Measurements from ENCODE around the gene ADAM8. TPM values are rescaled to one million over a fixed set of nuclear protein-coding genes. Genes with fewer than 3 reads are reported as not detected.

ADAM8 gene
- total RNA-seq, 3 donors from 2014 or later = 4.8 to 7.0 (median 5.2) TPM

DNA sequence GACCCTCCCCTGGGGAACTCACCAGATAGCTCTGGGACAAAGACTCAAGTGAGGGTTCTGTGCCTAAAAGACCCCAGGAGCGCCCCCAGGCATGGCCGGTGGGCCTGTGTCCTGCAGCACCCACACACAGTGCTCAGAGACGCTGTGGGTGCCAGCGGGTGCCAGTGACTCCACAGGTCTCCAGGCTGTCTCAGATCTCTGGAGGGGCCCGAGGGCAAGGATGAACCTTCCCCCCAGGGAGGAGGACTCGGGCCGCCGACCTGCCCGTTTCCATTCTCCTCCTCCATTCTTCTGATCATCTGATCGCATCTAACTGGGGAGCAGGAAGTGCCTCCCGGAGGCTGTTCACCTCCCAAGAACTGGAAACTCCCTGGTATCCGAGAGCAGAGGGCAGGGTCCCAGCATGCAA lies 980 bp downstream of the ADAM8 start:
- DNase-seq (no peak), ATAC-seq (peak; percentile 6)
- no peak for TF ChIP-seq CTCF (IDR thresholded peaks at IDR 0.05)
- Histone ChIP-seq H3K4me1 (ENCODE audit: low read depth) (peaks cover 8% of the 10 kb centered on the region), H3K4me3 (no peak overlapping the region), H3K36me3 (ENCODE audit: low read depth) (no peaks in the 10 kb centered on the region), H3K9me3 (no peaks in the 10 kb centered on the region)
- intact Hi-C loops (cut with DNase I, micrococcal nuclease) = no loop called here

DNA sequence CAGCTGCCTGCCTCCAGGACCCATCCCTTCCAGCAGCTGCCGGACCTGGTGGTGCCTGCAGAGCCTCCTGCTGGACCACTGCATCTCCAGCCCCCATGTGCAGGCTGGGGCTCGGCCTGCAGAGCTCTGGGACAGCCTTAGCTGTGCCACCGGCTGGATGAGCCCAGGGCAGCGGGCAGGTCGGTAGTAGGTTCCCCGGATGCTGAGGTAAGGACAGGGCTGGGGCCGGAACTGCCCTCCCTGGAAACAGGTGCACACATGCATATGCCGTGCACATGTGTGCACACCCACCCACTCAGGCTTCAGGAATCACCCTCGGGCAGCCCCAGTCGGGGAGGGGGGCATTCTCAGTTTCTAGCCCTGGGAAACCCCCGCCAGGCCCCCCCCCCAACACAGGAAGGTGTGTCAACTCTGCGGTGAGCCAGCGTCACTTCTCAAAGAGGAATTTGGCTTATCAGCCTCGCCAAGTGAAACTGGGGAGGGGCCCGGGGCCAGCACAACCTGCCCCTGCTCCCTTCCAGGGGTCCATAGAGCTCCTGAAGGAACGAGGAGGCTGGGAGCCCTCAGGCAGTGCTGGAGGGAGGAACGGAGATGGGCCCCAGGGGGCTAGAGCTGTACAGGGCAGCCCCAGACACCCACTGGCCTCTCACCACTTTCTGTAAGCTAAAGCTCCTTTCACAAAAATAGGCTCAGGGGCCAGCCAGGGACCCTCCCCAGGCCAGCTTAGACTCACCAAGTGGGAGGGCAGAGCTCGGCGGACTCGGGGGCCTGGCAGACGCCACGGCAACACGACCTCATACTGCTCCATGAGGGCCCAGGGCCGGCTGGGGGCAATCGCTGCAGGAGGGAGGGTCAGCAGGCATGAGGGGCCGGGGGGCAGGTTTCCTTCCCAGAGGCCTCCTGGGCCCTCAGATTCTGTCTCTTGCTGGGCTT lies 1.7 kb downstream of the ADAM8 start:
- H3K4me3 ChIP-seq = no peak overlapping the region
- H3K36me3 ChIP-seq (ENCODE audit: low read depth) = no peaks in the 10 kb centered on the region
- ATAC-seq (peak; percentile 33), DNase-seq (peak; percentile 44 to 80 (median 55))
- H3K4me1 ChIP-seq (ENCODE audit: low read depth) = peaks cover 8% of the 10 kb centered on the region
- H3K9me3 ChIP-seq = no peaks in the 10 kb centered on the region
- intact Hi-C loops (cut with DNase I, micrococcal nuclease) = no loop called here
- TF ChIP-seq CTCF (IDR thresholded peaks at IDR 0.05) = no peak

GRCh38 chr10:133273534-133274143 lies 3.0 kb downstream of the ADAM8 start:
- no peak overlapping the region for H3K4me3 ChIP-seq

DNA sequence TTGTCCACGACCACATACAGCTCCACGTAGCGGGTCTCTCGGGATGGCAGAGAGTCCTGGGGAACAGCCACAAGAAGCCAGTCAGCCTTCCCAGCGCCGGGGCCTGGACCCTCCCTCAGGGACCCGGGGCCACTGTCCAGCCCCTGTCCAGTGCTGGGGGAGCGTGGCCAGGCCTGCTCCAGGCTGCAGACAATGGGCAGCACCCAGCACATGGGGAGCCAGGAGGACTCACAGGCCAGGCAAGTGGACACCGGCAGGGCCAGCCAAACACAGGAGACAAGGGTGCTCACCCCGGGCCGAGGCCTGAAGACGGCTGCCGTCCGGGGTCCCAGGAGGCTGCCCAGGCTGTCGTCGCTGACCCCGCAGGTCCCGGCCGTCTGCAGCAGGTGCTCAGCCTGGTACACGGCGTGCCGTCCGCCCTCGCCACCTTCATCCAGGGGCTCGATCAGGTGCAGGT lies 3.7 kb downstream of the ADAM8 start:
- intact Hi-C loops (cut with DNase I, micrococcal nuclease) = no loop called here
- Histone ChIP-seq H3K9me3 (no peaks in the 10 kb centered on the region), H3K4me1 (ENCODE audit: low read depth) (peaks cover 7% of the 10 kb centered on the region), H3K36me3 (ENCODE audit: low read depth) (no peaks in the 10 kb centered on the region), H3K4me3 (no peak overlapping the region)
- no peak for DNase-seq
- no peak for ATAC-seq
- no peak for TF ChIP-seq CTCF (IDR thresholded peaks at IDR 0.05)

More at GRCh38 chr10:133273534-133274143, 3.0 kb downstream of the ADAM8 start:
- H3K4me1 ChIP-seq (ENCODE audit: low read depth) = peaks cover 8% of the 10 kb centered on the region
- no peak for TF ChIP-seq CTCF (IDR thresholded peaks at IDR 0.05)
- H3K36me3 ChIP-seq (ENCODE audit: low read depth) = no peaks in the 10 kb centered on the region
- ATAC-seq (no peak), DNase-seq (no peak)
- intact Hi-C loops (cut with DNase I, micrococcal nuclease) = no loop called here
- no peaks in the 10 kb centered on the region for H3K9me3 ChIP-seq

- intact Hi-C loops (cut with DNase I, micrococcal nuclease) = no loop called here
- DNase-seq = no peak
- no peaks in the 10 kb centered on the region for H3K9me3 ChIP-seq
- H3K4me3 ChIP-seq = no peak overlapping the region
- ATAC-seq = no peak
- TF ChIP-seq CTCF (IDR thresholded peaks at IDR 0.05) = no peak
- peaks cover 6% of the 10 kb centered on the region for H3K4me1 ChIP-seq (ENCODE audit: low read depth)
- no peaks in the 10 kb centered on the region for H3K36me3 ChIP-seq (ENCODE audit: low read depth)
These were observed 4.2 kb downstream of the ADAM8 start for GRCh38 chr10:133272301-133272963.

All from mucosa of descending colon (tissue), 3 donors.